Measurements from ENCODE around the gene TMEM63A.

Gene TMEM63A

DNA sequence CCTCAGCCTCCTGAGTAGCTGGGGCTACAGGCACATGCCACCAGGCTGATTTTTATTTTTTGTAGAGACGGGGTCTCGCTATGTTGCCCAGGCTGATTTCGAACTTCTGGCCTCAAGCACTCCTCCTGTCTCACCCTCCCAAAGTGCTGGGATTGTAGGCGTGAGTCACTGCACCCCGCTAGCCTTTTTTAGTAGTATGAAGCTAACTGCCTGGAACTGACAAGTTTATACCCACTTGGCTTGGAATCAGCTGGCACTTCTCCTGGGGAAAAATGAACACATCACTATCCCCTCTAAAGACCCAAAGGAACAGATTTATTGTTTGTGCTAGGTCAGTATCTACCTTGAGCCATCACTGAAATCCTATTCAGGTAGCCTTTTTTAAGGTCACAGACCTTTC lies 19.0 kb downstream of the TMEM63A start:
- no peak for DNase-seq

DNA sequence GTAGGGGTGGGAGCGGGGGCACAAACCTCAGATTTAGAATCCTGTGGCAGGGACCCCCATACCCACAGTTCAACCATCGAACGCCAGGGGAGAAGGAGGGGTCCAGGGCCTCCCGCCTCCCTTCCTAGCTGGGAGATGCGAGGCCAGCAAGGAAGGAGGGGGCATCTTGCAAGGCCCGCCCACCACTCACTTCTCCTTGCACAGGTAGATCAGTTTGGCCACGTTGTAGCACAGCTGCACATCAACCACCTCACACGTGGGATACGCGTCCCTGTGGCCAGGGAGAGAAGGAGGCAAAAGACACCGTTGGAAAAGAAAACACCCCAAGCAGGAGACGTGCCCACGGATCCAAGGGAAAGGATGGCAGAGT lies 19.6 kb downstream of the TMEM63A start:
- no peak for DNase-seq

DNA sequence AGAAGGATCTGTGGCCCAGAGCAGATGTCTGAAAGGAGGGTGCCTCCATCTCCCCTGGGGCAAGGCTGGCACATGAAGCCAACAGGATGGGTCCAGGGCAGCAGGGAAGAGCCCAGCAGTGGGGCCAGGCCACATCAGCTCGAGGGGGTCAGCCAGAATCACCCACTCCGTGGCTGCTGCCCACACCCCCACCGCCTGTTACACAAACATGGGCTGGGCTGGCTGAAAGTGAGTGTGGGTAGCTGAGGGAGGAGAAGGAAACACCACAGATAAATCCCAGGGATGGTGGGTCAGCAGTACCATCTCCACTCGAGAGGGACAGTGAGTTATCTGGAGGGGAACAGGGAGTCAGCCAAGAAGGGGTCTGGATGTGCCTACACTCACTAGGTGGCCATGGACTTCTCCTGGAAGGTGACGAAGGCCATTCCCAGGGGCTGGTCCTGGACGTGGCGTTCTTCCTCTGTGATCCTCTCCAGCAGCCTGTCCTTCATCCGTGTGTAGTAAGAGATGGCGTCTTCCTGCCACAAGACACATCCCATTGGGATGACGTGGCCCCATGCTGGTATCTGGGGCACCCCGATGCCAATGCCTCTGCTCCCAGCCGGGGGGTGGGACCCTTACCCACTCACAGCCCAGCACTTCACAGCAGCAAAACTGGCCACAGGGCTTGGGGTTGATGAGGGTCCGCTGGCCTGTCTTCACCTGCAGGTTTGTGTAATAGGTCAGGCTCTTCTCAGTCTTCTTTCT lies 20.2 kb downstream of the TMEM63A start:
- DNase-seq, result no peak

DNA sequence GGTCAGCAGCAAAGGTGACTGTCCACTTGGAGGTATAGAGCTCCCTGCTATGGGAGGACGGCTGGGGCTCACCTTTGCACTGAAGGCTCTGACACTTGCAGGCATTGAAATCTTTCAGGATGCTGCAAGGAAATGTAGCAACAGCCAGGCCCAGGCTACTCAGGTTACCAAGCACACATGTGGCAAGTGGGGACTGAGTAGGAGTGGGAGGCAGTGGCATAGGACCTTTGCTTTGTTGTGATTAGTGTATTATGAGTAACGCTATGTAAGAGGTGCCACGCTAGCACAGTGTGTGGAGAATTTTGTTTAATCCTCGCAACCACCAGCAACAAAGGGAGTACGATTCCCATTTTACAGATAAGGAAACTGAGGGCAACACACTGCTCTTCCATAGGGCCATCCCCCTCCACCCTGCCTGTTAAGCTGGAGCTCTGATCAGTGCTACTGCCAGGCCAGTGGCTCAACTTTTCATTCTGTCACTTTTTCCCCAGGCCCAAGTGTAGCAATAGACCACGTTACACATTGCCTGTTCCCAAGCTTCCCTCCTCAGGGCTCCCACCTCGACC lies 21.2 kb downstream of the TMEM63A start:
- no peak for DNase-seq

DNA sequence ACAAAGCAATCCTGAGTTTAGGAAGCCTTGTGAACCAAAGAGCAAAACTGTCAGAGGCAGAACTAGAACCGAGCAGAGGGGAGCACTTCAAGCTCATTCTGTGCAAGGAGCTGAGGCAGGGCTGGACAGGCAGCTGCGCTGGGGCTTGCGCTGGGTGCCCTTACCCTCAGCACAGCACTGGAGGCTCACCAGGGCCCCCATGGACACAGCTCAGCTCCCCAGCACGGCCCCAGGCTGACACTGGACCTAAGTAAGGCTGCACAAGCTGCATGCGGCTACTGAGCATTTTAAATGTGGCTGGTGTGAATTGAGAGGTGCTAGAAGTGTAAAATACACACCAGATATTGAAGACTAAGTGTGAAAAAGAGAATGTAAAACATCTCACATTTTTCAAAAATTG lies 22.1 kb downstream of the TMEM63A start:
- no peak for DNase-seq

DNA sequence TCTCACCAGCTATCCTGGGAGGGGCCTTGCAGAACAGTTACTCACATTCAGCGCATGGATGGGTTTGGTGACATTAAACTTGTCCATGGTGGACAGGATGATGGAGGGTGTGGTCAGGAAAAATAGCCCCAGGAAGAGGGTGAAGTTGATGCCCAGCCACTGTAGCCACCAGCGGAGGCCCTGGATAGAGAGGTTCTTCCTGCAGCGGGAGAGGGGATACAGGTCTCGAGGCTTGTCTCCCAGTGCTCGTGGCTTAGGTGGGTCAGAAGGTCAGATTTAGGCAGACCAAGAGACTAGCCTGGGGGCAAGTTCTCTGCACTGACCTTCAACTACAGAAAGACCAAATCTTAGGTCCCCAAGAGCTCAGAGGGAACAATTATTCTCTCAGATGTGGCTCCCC lies 23.0 kb downstream of the TMEM63A start:
- DNase-seq, result no peak

DNA sequence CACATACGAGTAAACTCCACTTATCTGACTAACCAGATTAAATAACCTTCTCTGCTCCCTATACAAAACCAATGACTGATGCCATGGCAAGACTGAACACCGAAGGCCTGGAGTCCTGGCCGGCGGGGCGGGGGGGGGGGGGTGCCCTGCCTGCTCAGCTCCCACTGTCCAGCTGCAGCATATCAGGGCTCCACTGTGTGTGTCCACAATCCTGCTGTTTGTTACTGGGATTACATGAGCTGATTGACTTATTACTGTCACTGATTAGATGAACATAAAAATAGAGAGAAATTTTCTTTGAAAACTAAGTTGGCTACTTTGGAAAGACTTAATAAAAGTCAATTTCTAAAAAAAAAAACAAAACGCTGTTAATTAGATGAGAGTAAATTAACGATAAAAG lies 24.9 kb downstream of the TMEM63A start:
- no peak for DNase-seq

DNA sequence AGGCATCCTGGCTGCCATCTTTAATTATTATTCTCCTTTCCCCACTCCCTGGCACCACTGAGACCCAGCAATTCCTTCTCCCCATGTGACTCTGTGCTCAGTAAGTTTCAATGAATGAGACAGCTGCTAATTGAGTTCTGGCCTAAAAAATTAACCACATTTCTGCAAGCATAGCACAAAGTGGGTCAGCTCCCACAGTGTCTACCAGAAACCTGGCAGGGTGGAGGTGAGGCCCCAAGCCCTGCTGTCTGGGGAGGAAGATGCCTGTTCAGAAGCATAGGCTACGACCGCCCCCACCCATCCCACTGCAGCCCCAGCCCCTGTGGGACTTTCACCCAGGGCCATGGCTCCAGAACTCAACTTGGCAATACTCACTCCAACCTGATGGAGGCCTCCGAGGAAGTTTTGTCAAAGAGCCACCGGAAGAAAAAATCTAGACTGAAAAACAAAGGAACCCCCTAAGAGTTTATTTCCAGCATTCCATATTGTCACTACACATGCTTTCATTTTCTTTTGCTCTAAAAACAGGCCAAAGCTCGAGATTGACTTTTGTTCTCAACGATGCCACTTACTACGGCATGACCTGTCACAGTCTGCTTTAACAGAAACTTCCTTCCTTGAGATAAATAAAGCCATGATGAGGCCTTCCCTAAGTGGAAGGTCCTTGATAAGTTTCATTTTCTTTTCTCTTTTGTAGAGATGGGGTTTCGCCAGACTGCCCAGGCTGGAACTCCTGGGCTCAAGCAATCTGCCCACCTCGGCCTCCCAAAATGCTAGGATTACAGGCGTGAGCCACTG lies 26.5 kb downstream of the TMEM63A start:
- DNase-seq, result no peak

DNA sequence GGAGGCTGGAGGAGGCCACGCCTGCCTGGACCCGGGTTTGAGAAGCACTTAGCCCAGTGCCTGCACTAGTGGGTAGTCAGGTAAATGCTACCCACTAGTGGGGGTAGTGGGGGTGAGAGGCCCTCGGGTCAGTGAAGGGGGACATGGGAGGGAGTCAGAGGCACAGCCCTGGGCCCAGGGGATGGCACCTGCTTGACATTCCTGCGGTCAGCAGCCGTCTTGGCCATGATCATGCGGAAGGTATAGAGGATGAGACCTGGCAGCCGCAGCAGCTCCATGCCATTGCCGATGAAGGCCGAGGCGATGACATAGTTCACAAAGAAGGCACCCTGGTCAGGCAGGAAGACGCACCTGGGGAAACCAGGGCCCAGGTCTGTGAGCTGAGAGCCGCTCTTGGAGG lies 28.7 kb downstream of the TMEM63A start:
- DNase-seq, result no peak

DNA sequence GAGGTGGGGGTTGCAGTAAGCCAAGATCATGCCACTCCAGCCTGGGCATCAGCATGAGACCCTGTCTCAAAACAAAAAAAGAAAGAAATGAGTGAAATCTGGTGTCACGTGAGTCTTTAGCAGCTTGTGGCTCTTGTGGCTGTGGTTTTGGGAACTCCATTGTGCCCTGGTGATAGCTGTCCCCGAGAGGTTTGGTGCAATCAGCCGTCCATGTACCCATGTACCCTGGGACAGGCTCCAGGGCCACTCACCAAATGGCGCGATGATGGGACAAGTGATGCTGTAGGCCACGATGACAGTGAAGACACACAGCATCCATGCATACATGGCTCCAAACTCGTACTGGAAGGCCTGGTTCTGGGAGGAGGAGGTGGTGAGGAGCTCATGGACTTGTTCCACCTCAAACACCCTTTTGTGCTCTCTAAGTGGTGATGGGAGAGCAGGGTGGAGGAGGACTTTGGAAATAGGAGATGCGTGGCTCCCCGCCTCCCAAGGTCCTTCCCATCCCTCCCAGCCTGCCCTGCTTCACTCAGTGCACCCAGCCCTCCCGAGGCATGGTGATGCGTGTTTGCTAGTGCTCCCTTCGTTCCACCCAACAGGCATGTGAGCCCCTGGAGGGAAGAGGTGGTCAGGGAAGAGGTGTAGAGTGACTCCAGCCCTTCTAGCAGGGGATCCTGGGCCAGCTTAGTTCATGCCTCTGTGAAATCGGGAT lies 29.6 kb downstream of the TMEM63A start:
- no peak for DNase-seq

DNA sequence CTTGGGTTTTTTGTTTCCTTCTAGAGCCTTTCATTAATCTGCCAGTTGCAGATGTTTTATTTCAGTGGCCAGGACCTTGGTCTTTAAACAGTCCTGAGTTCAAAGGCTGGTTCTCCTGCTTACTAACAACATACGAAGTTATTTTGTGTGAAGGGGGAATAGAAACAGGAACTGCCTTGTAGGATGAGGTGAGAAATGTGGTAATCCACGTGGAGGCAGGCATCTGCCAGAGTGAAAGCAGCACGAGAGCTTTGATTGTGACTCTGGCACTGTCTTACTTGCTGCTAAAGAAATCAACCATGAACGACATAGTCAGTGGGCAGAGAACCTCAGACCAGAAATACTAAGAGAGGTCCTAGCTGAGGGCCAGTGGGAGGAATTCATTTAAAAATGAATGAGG lies 30.4 kb downstream of the TMEM63A start:
- no peak for DNase-seq

DNA sequence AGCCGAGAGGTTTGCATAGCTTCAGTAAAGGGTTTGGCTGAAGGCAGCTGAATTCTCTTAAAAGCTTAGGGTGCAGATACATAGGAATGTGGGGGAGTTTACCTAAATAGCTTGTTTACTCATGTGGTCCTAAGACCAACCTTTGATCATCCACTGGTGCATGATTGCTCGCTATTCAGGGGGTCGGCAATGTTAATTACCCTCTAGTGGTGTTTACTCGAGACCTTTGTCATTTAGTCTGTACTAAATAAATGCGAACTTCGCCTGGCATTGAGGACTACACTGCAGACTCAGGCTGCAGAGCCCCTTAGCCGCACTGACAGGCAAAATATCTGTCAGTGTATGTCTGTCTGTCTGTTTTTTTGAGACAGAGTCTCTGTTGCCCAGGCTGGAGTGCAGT lies 31.8 kb downstream of the TMEM63A start:
- DNase-seq, result no peak

DNA sequence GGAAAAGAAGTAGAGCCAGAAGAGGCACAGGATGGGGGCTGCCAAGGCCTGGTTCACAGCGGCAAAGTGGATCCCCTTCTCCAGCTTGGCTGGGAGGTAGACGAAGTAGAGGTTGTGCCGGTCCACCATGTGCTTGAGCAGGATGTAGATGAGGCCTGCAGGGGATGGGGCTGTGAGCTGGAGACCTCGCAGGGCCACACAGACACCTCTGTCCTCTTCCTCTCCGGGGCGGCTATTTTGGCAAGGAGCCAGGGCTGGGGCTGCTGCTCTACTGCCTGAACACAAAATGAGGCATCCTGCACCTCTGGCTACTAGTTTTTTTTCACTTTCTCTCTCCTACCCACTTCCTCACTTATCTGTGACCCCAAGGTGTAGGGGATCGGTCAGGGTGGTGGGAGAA lies 32.3 kb downstream of the TMEM63A start:
- DNase-seq, result no peak

DNA sequence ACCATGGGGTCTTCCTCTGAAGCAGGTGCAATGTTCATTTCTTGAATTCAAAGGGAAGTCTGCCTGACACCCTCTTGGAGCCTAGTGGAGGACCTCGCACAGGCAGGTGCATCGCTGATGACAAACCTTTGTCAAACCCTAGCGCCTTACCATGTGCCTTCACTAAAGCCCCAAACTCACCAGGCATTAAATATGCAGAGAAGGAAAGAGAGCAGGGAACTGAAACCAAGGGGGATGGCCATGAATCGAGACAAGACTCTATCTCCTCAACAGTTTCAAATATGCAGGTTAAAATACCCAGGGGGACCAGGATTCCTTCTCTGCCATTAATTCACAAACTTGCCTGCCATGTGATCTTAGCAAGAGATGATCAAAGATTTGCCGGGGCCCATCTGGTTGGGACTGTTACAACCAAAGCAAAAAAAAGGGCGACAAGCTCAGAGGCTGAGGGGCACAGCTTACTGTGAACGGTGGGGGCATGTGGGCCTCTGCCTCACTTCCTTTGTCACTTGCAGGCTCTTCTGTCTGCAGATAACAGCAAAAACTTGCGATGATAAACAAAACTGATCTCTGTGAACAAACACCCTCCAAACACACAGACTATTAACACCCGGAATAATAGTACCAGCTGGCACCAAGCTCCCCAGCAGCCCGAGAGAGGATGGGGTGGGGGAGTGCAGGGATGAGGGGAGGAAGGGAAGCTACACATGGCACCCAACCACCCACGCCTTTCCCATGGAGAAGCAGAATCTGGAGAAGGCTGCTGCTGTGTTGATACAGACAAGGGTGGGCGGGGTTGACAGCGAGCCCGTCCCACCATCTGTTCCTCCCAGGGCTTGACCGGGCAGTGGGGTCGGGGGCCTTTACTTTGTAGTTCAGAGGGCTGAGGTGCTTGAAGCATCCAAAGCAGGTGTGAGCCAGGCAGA lies 33.9 kb downstream of the TMEM63A start:
- DNase-seq, result no peak

DNA sequence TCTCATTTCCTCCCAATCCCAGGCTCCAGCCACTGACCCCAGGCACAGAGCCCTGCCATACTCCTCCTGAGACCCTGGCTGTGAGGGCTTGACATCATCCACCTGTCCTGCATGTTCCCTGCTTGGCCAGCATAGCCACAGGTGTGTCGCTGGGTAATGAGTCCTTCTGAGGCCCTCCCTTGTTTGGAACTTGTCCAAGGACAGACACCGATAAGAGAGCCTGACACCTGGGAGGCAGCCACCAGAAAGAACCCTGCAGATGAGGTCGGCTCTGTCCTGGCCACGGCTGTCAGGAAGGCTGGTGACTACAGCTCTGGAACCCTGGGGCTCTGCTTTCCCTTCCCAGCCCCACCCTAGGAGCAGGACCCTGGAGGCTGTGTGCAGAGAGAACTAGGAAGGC lies 34.6 kb downstream of the TMEM63A start:
- DNase-seq, result no peak

DNA sequence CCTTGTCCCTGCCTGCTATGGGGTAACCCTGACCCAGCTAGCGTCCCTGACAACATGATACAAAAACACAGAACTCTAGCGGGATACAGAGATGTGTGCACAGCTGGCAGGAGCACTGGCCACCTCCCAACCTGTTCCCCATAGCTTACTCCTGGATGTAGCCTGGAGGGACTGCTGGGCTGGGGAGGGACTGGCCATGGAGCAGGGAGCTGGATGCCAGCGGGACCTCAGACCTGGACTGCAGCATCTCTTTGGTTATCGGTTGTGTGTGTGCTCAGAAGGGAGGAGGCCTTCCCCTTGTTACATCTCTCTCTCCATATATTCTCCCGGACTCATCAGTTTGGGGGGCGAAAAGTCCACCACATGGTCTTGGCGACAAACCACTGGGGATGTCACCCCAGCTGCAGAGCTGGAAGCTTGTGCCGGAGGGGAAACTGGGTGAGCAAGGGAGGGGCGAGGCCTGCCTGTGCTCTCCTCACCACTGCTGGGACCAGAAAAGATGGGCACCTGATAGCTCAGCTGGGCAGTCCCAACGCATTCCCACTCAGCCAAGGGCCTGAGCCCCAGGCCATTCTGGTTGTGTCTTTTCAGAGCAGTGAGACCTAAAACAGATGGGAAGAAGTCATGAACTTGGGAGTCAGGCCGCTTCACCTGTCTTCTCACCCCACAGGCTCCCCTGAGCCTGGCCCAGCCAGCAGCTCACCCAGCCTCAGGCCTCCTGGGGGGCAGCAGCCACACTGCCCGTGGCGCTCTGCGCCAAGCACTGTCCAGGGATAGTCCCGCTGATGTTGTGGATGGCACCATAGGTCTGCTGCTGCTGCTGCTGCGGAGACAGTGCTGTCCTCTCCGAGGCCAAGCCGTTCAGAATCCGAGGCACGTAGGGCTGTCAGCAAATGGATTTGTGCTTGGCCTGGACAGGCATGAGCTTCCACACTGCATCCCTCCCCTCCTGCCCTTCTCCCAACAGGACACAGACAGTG lies 35.6 kb downstream of the TMEM63A start:
- no peak for DNase-seq

DNA sequence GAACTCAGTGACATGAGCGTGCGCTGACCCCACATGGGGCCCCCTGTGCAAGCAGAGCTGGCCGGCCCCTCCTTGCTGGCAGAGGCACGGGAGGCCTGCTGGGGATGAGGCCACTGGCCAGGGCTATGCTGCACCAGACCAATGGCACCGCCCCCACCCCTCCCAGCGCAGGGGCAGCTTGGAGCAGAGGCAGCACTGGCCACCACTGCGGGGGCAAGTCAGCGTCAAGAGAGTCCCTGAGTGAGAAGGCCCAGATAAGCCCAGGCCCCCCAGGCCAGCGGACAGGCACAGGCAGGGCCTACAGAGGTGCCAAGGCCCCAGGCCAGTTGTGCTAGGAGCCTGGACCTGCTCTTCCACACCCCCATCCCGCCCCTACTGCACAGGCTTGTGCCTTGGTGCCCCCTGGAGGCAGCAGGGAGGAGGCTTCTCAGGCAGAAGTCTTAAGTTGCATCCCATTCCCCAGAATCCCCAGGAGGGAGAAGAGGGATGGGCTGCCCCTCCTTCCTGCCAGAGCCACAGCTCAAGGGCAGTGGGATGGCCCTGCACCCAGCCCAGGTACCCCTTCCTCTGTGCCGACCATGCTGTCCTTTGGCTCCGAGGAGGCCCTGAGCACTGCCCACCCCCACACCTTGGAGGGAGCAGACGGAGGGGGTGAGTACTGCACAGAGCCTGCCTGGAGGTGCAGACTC lies 36.5 kb downstream of the TMEM63A start:
- DNase-seq, result no peak

DNA sequence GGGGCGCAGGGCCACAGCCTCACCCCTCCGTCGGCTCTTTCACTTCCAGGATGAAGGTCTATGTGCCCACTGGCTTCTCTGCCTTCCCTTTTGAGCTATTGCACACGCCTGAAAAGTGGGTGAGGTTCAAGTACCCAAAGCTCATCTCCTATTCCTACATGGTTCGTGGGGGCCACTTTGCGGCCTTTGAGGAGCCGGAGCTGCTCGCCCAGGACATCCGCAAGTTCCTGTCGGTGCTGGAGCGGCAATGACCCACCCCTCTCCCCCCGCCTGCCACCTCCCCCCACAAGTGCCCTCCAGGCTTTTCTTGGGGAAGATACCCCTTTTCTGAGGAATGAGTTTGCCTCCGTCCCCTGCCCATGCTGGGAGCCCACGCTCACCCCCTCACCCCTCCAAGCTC lies 37.1 kb downstream of the TMEM63A start:
- no peak for DNase-seq

DNA sequence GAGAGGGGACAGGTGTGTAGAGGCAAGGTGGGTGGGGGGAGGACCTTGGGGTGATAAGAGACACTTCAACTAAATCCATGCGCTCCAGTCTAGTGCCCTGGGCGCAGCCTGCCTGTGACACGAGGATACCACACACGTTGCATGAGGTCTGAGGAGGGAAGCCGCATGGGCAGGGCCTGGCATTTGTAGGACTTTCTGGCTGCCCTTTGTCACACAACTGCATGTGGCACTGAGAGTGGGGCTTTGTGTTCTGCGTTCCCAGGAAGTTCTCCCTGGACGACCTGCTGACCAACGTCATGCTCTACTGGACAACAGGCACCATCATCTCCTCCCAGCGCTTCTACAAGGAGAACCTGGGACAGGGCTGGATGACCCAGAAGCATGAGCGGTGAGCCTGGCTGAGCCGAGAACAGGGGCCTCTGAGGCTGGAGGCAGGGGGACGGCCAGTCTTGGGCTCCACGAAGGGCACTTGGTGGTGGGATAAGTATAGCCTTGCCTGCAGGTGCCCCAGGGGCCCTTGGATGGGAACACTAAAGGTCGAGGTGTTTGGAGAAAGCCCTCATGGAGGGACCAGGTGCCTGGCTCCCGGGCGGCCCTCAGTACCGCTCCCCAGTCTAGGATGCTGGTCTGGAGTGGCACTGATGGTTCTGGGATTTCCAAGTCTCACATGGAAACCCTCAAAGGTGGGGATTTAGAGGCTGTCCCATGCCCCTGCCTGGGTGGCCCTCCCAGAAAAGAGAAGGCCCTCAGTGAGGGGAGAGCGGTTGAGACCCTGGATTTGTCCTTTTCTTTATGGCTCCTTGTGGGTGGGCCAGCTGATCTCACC lies 37.7 kb downstream of the TMEM63A start:
- no peak for DNase-seq

DNA sequence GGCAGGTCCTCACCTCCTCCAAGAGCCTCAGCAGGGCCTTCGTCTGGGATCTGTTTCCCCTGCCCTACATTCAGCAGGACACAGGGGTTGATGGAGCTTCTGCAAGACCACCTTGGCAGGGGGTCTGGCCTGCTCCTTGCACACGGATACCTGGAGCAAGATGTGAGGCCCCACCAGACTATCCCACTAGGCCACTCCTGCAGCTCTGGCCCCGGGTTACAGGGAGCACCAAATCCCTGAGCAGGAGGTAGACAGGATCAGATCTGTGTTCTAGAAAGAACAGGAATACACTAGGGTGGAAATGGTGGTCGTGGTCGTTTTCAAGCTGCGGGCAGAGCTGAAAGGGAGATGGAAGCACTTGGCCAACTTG lies 38.8 kb downstream of the TMEM63A start:
- no peak for DNase-seq

All from cortex of kidney (tissue), 1 donor.